KG1 (cell line): ENCODE measurements around the gene ELOF1.
A peak's percentile ranks its signal among the peaks of the same experiment; 100 is the strongest.
"Not testable (repeated sequence)": the region's sequence is repeated elsewhere in the genome, so short reads cannot be mapped to it uniquely, and the experiment has no call there.

ENCODE experiments used
- DNase-seq: peaks from one replicate; lab custom pipeline; 2025; lab: John Stamatoyannopoulos, UW

Gene ELOF1

GRCh38 chr19:11558881-11559828 is at the start of gene ELOF1:
Gene ELOF1 (minus strand): TSS chr19:11559230. CDS start chr19:11554347, 4,883 bp downstream.
- peak; percentile 91 for DNase-seq

- no peak for DNase-seq
Observed at GRCh38 chr19:11606484-11606883, 47.5 kb upstream of the ELOF1 start.

GRCh38 chr19:11599704-11600103 is 40.7 kb upstream of the ELOF1 start:
- DNase-seq: not testable (repeated sequence)

- no peak for DNase-seq
Observed at GRCh38 chr19:11598746-11599145, 39.7 kb upstream of the ELOF1 start.

- no peak for DNase-seq
Observed at GRCh38 chr19:11598103-11598483, 39.1 kb upstream of the ELOF1 start.

GRCh38 chr19:11597202-11598102 is 38.4 kb upstream of the ELOF1 start, which contains the start of gene ZNF627:
Gene ZNF627 (plus strand): TSS chr19:11597483. CDS start chr19:11597628, 145 bp downstream.
- DNase-seq: peak; percentile 96

- no peak for DNase-seq
Observed at GRCh38 chr19:11596156-11596555, 37.1 kb upstream of the ELOF1 start.

- DNase-seq: no peak
Observed at GRCh38 chr19:11594084-11594483, 35.1 kb upstream of the ELOF1 start.

- no peak for DNase-seq
Observed at GRCh38 chr19:11587975-11588631, 29.1 kb upstream of the ELOF1 start.

GRCh38 chr19:11587302-11587974 is 28.4 kb upstream of the ELOF1 start:
- peak; percentile 50 for DNase-seq

- no peak for DNase-seq
Observed at GRCh38 chr19:11586331-11586730, 27.3 kb upstream of the ELOF1 start.

GRCh38 chr19:11581740-11582139 is 22.7 kb upstream of the ELOF1 start:
- DNase-seq: no peak

GRCh38 chr19:11580116-11580515 is 21.1 kb upstream of the ELOF1 start:
- no peak for DNase-seq

GRCh38 chr19:11578258-11579142 is 19.5 kb upstream of the ELOF1 start:
- DNase-seq: no peak

GRCh38 chr19:11577451-11578257 is 18.6 kb upstream of the ELOF1 start, which contains the start of gene ACP5:
Gene ACP5 (minus strand): TSS chr19:11577645. CDS start chr19:11577317, 328 bp downstream.
- DNase-seq: no peak

GRCh38 chr19:11576227-11576626 is 17.2 kb upstream of the ELOF1 start:
- DNase-seq: no peak

- no peak for DNase-seq
Observed at GRCh38 chr19:11574689-11575088, 15.7 kb upstream of the ELOF1 start.

GRCh38 chr19:11573763-11574162 is 14.7 kb upstream of the ELOF1 start:
- not testable (repeated sequence) for DNase-seq

- DNase-seq: not testable (repeated sequence)
Observed at GRCh38 chr19:11573354-11573753, 14.3 kb upstream of the ELOF1 start.
